NOMO-1 treated with dmso at 0.1 percent for 144 hours (cell line): Measurements from ENCODE around the gene TTLL3.
"Not testable (repeated sequence)": the region's sequence is repeated elsewhere in the genome, so short reads cannot be mapped to it uniquely, and the experiment has no call there.

Experiments used
- DNase-seq: peaks from one replicate; lab custom pipeline; 2025; ENCODE audit not compliant: unreplicated experiment; lab: John Stamatoyannopoulos, UW

Gene TTLL3

DNA sequence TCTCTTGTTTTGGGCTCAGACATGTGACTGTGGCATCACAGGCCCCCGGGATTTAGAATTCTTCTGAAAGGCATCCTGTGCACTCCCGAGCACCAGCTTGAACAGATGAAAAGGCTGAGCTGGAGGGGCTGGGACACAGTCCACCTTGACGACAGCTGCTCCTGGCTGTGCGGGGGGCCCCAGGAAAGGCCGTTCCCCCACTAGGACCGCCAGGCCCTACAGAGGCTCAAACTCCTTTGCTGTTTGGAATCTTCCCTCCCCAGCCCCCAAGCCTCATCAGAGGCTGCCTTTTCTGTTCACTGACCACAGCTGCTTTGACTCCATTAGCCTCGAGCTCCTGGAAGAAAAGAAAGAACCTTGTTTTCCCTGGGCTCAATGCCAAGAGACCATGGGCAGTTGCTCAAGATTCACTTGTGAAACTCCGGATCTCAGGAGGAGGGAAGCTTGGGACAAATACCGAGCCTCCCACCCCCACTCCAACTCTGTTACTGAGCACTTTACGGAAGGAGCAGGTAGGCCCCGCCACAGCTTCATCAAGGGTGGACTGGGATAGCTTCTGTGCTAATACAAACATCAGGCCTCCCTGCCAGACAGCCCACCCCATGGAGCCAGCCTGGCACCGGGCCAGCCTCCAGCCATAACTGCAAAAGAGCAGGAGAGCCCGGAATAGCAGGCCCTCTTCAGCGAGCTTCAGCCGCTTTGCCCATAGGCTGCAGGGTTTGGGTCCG, 54.3 kb downstream of the TTLL3 start:
- DNase-seq = no peak

DNA sequence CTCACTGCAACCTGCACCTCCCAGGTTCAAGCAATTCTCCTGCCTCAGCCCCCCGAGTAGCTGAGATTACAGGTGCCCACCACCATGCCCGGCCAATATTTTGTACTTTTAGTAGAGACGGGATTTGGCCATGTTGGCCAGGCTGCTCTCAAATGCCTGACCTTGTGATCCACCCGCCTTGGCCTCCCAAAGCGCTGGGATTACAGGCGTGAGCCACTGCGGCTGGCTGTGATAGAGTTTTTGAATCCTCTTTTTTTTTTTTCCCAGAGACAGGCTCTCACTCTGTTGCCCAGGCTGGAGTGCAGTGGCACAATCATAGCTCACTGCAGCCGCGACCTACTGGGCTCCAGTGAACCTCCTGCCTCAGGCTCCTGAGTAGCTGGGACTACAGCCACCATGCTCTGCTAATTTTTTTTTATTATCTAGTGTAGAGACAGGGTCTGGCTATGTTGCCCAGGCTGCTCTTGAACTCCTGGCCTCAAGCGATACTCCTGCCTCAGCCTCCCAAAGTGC, 55.1 kb downstream of the TTLL3 start:
- DNase-seq = not testable (repeated sequence)

DNA sequence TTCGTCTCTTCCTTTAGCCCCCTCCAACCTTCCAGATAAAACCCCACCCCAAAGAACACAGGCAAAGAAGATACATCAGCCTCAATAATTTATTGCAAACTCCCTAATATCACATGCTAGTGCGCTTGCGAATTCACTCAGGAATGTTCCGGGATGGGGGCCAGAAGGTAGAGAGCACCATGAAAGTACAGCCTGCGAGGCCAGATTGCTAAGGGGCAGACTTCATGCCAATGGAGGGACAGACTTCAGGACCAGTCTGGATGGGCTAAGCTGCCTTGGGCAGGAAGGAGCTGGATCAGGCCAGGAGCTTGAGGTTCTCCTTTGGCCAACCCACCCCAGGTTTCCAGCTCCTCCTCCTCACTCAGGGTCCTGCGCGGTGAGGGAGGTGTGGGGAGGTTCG, 56.6 kb downstream of the TTLL3 start:
- no peak for DNase-seq

DNA sequence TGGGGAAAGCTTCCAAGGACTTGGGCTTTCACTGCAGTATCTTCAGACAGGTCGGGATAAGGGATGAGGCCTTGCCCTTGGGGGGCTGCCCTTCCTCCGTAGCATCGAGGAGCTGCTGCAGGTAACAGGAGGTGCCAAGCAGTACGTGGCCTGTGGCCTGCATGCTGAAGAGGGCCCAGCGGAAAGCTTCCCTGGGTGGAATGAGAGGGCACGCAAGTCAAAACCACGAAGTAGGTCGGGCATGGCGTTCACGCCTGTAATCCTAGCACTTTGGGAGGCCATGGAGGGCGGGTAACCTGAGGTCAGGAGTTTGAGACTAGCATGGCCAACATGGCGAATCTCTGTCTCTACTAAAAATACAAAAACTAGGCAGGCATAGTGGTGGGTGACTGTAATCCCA, 57.0 kb downstream of the TTLL3 start:
- no peak for DNase-seq

GRCh38 chr3:9869955-9870354, 59.9 kb downstream of the TTLL3 start:
- DNase-seq = no peak

- no peak for DNase-seq
Measured at GRCh38 chr3:9870978-9871377, 60.9 kb downstream of the TTLL3 start.

GRCh38 chr3:9872067-9872466, 62.0 kb downstream of the TTLL3 start:
- DNase-seq = not testable (repeated sequence)

DNA sequence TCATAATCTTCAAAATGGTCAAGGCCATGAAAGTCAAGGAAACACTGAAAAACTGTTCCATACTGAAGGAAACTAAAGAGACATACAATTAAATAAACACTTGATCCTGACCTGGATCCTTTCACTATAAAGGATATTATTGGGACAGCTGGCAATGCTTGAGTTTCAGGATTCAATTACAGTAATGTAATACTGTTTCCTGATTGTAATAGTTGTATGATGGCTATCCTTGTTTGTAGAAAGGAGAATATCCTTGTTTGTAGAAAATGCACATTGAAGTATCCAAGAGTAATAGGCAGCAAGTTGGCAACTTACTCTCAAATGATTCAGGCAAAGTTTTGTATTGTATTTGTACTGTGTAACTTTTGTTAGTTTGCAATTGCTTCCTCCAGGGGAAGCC, 65.4 kb downstream of the TTLL3 start:
- DNase-seq = no peak

GRCh38 chr3:9876255-9876654, 66.2 kb downstream of the TTLL3 start:
- DNase-seq = not testable (repeated sequence)

DNA sequence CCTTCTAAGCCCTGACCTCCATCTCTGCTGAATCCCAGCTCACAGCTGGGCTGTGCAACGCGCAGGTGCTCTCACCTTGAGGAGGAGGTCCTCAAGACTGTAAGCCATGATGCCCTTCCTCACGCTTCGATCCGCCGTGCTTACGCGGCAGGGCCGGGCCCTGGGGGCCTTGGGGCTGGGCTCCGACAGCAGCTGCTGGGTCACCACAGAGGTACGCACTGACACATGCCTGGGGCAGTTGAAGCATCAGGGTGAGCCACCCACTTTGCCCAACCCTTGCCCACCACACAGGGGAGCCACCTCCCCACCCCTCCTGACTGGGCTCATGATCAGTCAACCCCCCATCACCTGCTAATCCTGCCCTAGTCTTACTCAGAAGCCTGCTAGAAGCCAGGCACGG, 66.9 kb downstream of the TTLL3 start:
- DNase-seq = no peak

- DNase-seq = no peak
Measured at GRCh38 chr3:9878700-9879099, 68.6 kb downstream of the TTLL3 start.

DNA sequence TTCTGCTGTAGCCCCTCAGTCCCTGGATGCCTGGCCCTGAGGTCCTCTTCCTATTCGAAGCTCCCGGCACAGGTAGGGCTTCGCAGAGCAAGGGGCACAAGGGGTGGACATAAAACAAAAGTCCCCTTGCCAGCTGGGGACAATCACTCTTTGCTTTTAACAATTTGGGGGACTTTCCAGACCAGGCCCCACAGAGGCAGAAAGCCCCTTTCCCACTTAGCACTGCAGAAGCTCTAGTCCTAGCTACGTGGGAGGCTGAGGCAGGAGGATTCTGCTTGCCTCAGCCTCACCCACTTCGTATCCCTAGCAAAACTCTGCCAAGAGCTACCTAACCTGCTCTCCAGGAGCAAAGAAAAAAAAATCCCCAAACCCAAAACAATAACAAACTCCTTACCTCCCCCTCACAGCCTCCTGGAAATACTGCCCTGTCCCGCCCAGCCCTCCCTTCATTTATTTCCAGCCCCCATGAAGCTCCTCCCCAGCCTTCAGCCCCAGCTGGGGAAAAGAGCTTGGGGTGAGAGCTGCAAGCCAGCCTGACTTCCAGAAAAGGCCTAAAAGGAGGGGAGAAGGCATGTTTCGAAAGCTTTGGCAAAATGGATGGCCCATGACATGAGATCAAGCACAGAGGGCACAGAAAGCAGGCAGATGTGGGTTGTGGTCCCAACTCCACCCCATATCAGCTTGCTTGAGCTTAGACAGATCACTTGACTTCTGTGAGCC, 69.9 kb downstream of the TTLL3 start, which contains the start of gene CIDEC:
Gene CIDEC, minus strand, starts transcription at position 424 of the 720 bp plus-strand sequence. CDS start 1,767 bp downstream, outside the sequence.
- no peak for DNase-seq

GRCh38 chr3:9881441-9881840, 71.4 kb downstream of the TTLL3 start:
- no peak for DNase-seq

DNA sequence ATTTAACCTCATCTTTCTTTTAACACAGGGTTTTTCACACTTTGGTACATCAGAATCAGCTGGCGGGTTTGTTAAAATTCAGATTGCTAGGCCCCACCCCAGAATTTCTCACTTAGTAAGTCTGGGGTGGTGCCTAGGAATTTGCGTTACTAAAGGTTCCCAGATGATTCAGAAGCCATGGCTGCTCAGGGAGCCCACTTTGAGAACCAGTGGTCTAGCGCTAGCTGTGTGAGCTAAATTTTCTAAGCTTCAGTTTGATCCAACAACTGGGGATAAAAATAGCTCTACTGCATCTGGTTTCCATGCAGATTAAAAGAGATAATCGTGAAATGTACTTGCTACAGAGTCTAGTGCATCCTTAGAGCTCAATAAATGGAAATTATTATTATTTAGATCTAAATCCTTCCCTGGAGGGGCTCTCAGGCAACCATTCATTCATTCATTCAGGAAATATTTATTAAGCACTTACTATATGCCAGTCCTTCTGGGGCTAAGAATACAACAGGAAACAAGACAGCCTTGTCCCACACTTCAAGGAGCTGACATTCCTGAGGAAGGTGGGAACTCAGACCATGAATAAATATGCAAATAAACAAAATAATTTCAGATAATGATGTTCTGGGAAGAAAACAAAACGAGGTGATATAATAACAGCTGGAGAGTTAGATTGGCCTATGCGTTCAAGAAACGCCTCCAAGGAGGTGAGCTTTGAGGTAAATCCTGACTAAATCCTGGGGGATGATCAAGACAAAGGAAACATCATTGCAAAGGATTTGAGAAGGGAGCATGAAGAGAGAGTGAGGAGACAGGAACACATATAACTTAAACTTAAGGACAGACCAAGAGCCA, 73.9 kb downstream of the TTLL3 start:
- no peak for DNase-seq

GRCh38 chr3:9884555-9885165, 74.6 kb downstream of the TTLL3 start:
- DNase-seq = no peak
